Endothelial cell of hepatic sinusoid (primary cell): Measurements from ENCODE around the gene CSH2.

Source experiments
- in situ Hi-C: cut with HindIII; loops from 2 replicates; pipeline ENCODE4 v1.10.0; 2017; ENCODE audit warnings: low sequenced_read_pairs

CSH2 gene

DNA sequence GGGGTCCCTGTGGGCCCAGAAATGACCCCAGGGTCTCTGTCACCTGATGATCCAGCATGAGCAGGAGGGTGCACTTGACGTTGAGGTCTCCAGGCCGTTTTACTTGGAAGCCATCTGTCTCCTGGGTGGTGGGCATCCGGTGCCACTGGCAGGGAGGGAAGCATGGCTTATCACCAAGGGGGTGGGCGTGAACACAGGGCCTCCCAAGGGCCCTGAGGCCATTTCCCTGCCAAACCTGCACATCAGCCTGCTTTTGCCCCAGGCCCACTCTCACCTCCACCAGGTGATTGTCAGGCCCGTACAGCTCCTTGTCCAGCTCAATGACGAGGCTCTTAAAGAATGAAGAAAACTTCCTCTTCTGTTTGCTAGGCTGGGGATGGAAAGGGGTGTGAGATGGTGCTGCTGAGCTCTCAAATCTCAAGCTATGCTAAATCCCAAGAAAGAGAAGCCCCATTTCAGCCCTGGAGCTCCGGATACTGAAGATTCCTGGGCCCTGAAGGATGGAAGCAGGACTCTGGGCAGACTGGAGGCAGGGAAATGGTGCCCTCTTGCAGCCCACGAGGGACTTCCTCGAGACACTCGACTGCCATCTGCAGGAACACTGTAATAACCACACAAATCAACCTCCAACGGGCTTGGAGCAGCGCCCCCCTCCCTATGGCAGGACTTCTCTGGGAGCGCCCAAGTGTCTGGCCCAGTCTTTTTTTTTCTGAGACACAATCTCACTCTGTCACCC lies 38.9 kb downstream of the CSH2 start:
- in situ Hi-C loops: no loop called here

GRCh38 chr17:63833741-63834373 lies 39.6 kb downstream of the CSH2 start:
- in situ Hi-C loops: no loop called here

GRCh38 chr17:63833026-63833740 lies 40.3 kb downstream of the CSH2 start:
- in situ Hi-C loops: no loop called here

- in situ Hi-C loops: no loop called here
Measured at GRCh38 chr17:63832455-63832854, 41.0 kb downstream of the CSH2 start.

DNA sequence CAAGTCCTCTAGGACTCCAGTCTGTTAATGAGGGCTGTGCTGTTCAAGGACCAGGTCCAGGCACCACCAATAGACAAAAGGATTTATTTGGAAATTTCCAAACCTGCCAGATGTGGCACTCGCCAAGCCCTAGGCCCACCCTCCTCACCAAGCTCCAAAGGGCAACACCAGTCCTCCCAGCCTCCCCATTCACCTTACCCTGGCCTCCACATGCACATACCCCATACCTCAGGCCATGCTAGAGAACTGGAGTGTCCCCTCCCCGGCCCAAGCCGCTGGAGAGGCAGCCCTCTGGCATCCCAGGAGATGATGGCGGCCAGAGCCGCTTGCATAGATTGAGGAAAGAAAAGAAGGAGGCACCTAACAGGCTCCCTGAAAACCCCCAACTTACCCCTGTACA lies 41.5 kb downstream of the CSH2 start:
- in situ Hi-C loops: no loop called here

- in situ Hi-C loops: no loop called here
Measured at GRCh38 chr17:63831505-63831904, 42.0 kb downstream of the CSH2 start.

- in situ Hi-C loops: no loop called here
Measured at GRCh38 chr17:63830904-63831491, 42.5 kb downstream of the CSH2 start.

DNA sequence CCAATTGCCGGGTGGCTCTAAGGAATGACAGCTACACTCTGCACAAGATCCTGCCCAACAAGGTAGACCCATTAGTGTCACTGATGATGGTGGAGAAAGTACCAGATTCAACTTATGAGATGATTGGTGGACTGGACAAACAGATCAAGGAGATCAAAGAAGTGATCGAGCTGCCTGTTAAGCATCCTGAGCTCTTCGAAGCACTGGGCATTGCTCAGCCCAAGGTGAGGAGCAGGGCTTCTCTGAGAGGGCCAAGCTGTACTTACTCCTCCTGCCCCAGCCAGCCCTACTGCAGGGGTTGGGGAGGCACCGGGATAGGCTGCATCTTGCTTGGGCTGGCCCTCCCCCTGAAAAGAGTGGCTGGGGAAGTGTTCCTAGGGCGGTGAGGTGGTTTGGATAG lies 43.2 kb downstream of the CSH2 start:
- in situ Hi-C loops: no loop called here

- in situ Hi-C loops: no loop called here
Measured at GRCh38 chr17:63828936-63829335, 44.5 kb downstream of the CSH2 start.

- in situ Hi-C loops: no loop called here
Measured at GRCh38 chr17:63827801-63828221, 45.7 kb downstream of the CSH2 start.

DNA sequence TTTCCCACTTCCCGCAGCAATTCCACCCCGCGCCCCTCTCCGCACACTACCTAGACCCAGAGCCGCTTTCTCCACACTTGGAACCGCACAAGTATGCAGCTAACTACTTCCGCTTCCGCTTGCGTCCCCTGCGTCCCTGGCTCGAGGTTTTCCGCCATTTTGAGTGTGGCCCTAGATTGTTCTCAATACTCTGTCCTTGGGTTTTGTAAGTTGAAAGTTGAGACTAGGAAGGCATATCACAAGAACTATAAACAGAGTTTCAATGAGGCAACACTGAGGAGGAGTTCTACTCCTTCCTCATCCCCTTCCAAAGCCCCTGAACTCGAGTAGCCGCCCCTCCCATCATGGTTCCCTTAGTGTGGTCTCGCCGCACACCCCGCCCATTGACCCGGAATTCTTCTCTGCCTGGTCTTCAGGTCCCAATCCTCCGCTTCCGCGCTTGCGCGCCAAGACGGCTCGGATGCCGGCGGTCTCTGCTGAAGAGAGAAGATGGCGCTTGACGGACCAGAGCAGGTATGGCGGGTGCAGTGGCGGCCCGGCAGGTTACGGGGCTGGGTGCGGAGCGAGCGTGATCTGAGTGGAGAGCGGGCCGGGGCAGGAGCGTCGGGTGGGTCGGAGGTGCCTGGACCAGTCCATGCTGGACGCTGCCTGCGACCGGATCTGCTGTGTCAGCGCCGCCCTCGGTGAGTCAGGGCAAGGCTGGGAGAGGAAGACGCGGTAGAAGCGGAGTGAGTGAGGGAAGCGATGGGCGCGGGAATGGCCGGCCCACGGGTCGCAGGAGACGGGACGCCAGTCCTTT lies 46.3 kb downstream of the CSH2 start, which contains the start of the genes FTSJ3 and PSMC5:
Gene FTSJ3 (minus strand): TSS at position 662 of the 799 bp plus-strand sequence. CDS start 761 bp downstream, outside the sequence.
Gene PSMC5 (plus strand): TSS at position 430 of the 799 bp plus-strand sequence. CDS start 60 bp downstream, at position 490.
- in situ Hi-C loops: no loop called here

- in situ Hi-C loops: no loop called here
Measured at GRCh38 chr17:63826468-63827001, 46.9 kb downstream of the CSH2 start.

GRCh38 chr17:63824362-63824761 lies 49.1 kb downstream of the CSH2 start:
- in situ Hi-C loops: no loop called here

GRCh38 chr17:63823659-63824331 lies 49.7 kb downstream of the CSH2 start:
- in situ Hi-C loops: no loop called here

DNA sequence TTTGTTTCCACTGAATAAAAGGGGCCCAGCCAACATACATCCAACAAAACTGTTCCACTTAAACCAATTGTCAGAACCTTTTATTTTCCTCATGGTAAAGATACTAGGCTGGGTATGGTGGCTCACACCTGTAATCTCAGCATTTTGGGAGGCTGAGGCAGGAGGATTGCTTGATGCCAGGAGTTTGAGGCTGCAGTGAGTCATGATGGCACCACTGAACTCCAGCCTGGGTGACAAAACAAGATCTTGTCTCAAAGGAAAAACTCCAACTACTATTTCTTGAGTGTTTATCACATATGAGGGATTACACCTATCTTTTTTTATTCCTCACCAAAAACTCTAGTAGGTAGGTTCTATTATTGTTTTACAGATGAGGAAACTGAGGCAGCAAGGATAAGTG lies 50.9 kb downstream of the CSH2 start:
- in situ Hi-C loops: no loop called here
